ENCODE data around the gene NOTCH4.
A peak's percentile ranks its signal among the peaks of the same experiment; 100 is the strongest.

NOTCH4 gene

GRCh38 chr6:32254761-32255198 lies 30.9 kb upstream of the NOTCH4 start:
- DNase-seq (ENCODE audit: low read depth): no peak
- TF ChIP-seq MYC (IDR thresholded peaks at IDR 0.05; ENCODE audit: low read depth, low read length) (no peak), CTCF (IDR thresholded peaks at IDR 0.05; ENCODE audit: low read depth, low read length) (no peak), POLR2A (IDR thresholded peaks at IDR 0.05; ENCODE audit: extremely low read depth, insufficient read length) (no peak)
- TF ChIP-seq, protein P1, sequence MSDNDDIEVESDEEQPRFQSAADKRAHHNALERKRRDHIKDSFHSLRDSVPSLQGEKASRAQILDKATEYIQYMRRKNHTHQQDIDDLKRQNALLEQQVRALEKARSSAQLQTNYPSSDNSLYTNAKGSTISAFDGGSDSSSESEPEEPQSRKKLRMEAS (IDR thresholded peaks at IDR 0.05; ENCODE audit: low read depth, low read length): no peak
- H3K4me3 ChIP-seq (ENCODE audit: low read depth, low read length): no peak overlapping the region

DNA sequence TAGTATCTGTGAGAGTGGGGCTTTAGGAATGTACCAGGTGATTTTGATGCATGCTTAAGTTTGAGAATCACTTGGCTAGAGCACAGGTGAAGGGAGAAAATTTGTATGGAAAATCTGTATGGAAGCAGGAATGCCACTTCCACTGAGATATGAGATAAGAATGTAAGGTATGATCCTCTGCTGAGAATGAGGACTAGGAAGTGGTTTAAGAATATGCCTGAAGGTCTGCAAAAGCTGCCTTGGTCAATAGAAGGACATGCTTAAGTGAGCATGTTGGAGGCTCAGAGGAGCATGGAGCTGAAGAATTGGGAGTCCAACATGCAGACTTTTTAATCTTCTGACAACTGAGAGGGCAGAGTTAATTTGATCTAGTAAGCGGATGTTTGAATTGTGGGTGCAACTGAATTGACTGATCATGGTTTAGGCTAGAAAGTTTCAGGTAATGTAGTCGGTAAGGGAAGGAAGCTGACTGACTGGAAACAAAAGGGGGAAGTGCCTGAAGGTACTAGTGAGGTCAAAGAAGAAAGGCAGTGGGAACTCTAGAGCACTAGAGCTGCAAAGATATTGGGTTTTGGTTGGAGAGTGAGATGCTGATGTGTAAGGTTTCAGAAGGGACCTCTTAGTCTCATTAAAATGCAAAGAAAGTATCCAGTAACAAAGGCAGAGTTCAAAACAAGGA lies 28.6 kb upstream of the NOTCH4 start:
- TF ChIP-seq POLR2A (IDR thresholded peaks at IDR 0.05; ENCODE audit: extremely low read depth, insufficient read length) (no peak), CTCF (IDR thresholded peaks at IDR 0.05; ENCODE audit: low read depth, low read length) (no peak), MYC (IDR thresholded peaks at IDR 0.05; ENCODE audit: low read depth, low read length) (no peak)
- TF ChIP-seq, protein P1 (IDR thresholded peaks at IDR 0.05; ENCODE audit: low read depth, low read length): no peak
- H3K4me3 ChIP-seq (ENCODE audit: low read depth, low read length): no peak overlapping the region
- DNase-seq (ENCODE audit: low read depth): no peak

GRCh38 chr6:32249262-32249661 lies 25.4 kb upstream of the NOTCH4 start:
- TF ChIP-seq MYC (IDR thresholded peaks at IDR 0.05; ENCODE audit: low read depth, low read length) (no peak), POLR2A (IDR thresholded peaks at IDR 0.05; ENCODE audit: extremely low read depth, insufficient read length) (no peak), CTCF (IDR thresholded peaks at IDR 0.05; ENCODE audit: low read depth, low read length) (no peak)
- TF ChIP-seq, protein P1 (IDR thresholded peaks at IDR 0.05; ENCODE audit: low read depth, low read length): no peak
- DNase-seq (ENCODE audit: low read depth): no peak
- no peak overlapping the region for H3K4me3 ChIP-seq (ENCODE audit: low read depth, low read length)

DNA sequence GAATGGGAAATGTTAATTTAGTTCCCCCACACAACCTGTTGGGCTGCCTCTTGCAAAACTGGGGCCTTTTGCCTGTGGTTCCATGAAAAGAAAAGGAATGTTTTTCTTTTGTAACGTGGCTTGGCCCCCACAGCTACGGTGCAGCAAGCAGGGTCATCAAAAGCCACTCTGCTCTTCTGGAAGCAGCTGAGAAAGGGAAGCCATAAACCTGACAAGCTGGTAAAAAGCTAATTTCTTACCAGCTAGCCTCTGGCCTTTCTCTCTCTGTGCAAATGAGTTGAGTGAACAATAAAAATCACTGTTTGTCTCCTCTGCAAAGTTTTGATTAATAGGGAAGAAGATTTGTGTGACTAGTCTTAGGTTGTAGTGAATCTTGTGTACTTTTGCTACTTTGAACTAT lies 23.5 kb upstream of the NOTCH4 start:
- TF ChIP-seq MYC (IDR thresholded peaks at IDR 0.05; ENCODE audit: low read depth, low read length): no peak
- no peak for TF ChIP-seq CTCF (IDR thresholded peaks at IDR 0.05; ENCODE audit: low read depth, low read length)
- TF ChIP-seq, protein P1 (IDR thresholded peaks at IDR 0.05; ENCODE audit: low read depth, low read length): no peak
- no peak for TF ChIP-seq POLR2A (IDR thresholded peaks at IDR 0.05; ENCODE audit: extremely low read depth, insufficient read length)

DNA sequence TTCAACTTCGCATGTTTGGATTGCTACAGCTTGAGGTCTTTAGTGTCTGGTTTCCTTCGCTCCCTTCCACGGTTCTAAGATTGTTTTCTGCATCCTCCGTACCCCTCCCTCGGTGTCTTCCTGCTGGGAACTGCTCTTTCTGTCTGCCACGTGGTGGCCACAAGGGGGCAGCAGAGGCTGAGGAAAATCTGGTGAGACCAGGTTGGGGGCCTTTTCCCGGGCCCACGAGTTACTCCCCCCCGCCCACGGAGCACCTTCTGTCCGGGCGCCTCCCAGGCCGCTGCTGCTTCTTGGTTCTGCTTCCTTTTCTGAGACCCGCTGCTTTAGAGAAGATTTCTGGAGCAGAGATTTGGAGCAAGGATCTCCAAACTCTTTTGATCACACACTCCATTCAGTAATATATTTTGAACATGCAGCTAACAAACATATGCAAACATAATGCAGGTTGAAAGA lies 21.1 kb upstream of the NOTCH4 start:
- TF ChIP-seq POLR2A (IDR thresholded peaks at IDR 0.05; ENCODE audit: extremely low read depth, insufficient read length): no peak
- TF ChIP-seq MYC (IDR thresholded peaks at IDR 0.05; ENCODE audit: low read depth, low read length): peak; percentile 22; the same call in 1 of the 2 replicates
- TF ChIP-seq CTCF (IDR thresholded peaks at IDR 0.05; ENCODE audit: low read depth, low read length): peak; percentile 94
- TF ChIP-seq, protein P1 (IDR thresholded peaks at IDR 0.05; ENCODE audit: low read depth, low read length): peak; percentile 97
- H3K4me3 ChIP-seq (ENCODE audit: low read depth, low read length): no peak overlapping the region
- peak; percentile 75 for DNase-seq (ENCODE audit: low read depth)

More for the DNA sequence above, 23.5 kb upstream of the NOTCH4 start:
- H3K4me3 ChIP-seq (ENCODE audit: low read depth, low read length): no peak overlapping the region
- no peak for DNase-seq (ENCODE audit: low read depth)
